Measurements from ENCODE around the gene ZNF497. TPM values are rescaled to one million over a fixed set of nuclear protein-coding genes. Genes with fewer than 3 reads are reported as not detected.

ZNF497 gene
- total and polyA plus RNA-seq, 9 of the 15 experiments (the other 6 are each of a cell fraction or from before 2014, with no cell fraction given), result 0.06 to 0.98 (median 0.44) TPM; not detected in 1

DNA sequence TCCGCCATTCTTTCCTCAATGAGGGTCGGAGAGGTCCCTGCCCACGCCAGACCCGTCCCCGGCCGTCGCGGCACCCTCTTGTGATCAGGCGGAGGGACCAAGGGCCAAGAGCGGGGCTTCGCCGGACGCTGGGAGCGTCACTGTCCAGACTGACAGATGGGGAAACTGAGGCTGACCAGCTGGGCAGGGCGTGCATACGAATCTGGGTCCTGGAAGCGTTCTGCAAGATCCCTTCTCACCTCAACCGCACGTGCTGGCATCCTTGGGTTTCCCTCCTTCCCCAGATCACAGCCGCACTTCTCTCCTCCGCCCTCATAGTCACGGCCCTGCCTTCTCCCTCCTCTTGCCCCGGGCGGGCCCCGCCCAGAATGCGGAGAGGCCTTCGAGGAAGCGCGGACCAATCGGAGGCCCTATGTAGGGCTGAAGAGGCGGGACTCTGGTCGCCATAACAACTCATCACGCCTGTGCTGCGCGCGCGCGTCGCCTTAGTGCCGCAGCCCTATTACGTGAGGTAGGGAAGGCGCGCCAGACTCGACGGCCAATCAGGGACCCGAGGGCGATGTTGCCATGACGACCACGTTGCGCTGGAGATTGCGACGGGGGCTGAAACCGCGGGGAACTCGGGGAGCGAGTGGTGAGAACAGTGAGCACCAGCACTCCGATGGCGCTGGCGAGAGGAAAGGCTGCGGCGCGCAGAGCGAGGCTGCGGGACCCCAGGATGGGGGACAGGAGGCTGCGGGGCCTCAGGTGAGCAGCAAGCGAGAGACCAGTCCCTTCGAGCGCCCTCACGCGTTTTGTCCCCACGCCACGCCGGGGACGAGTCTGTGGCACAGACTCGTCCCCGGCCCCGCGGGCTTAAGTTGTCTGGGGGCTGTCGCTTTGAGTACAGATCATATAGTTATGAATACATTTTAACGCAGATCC, 38.6 kb upstream of the ZNF497 start (continued):
- TF ChIP-seq, protein P1, sequence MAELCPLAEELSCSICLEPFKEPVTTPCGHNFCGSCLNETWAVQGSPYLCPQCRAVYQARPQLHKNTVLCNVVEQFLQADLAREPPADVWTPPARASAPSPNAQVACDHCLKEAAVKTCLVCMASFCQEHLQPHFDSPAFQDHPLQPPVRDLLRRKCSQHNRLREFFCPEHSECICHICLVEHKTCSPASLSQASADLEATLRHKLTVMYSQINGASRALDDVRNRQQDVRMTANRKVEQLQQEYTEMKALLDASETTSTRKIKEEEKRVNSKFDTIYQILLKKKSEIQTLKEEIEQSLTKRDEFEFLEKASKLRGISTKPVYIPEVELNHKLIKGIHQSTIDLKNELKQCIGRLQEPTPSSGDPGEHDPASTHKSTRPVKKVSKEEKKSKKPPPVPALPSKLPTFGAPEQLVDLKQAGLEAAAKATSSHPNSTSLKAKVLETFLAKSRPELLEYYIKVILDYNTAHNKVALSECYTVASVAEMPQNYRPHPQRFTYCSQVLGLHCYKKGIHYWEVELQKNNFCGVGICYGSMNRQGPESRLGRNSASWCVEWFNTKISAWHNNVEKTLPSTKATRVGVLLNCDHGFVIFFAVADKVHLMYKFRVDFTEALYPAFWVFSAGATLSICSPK (IDR thresholded peaks at IDR 0.05; ENCODE audit: borderline replicate concordance), result no peak
- no peak for TF ChIP-seq CBX5 (IDR thresholded peaks at IDR 0.05; ENCODE audit: borderline replicate concordance, low read depth)
- no peak for TF ChIP-seq NFIX (CRISPR knock-in tag; IDR thresholded peaks at IDR 0.05; ENCODE audit: low read depth)
- peak; percentile 93 for TF ChIP-seq TBP (optimal IDR thresholded peaks at IDR 0.05; ENCODE audit: low read depth, low read length)
- TF ChIP-seq ZNF274 (IDR thresholded peaks at IDR 0.05; ENCODE audit: borderline replicate concordance, low read depth, low read length), result no peak
- TF ChIP-seq, protein P2, sequence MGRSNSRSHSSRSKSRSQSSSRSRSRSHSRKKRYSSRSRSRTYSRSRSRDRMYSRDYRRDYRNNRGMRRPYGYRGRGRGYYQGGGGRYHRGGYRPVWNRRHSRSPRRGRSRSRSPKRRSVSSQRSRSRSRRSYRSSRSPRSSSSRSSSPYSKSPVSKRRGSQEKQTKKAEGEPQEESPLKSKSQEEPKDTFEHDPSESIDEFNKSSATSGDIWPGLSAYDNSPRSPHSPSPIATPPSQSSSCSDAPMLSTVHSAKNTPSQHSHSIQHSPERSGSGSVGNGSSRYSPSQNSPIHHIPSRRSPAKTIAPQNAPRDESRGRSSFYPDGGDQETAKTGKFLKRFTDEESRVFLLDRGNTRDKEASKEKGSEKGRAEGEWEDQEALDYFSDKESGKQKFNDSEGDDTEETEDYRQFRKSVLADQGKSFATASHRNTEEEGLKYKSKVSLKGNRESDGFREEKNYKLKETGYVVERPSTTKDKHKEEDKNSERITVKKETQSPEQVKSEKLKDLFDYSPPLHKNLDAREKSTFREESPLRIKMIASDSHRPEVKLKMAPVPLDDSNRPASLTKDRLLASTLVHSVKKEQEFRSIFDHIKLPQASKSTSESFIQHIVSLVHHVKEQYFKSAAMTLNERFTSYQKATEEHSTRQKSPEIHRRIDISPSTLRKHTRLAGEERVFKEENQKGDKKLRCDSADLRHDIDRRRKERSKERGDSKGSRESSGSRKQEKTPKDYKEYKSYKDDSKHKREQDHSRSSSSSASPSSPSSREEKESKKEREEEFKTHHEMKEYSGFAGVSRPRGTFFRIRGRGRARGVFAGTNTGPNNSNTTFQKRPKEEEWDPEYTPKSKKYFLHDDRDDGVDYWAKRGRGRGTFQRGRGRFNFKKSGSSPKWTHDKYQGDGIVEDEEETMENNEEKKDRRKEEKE (IDR thresholded peaks at IDR 0.05; ENCODE audit: borderline replicate concordance in 1 of 2, control insufficient read depth in 1 of 2, low read depth in 2 of 2, low read length in 1 of 2), result no peak
- peak; percentile 77 for TF ChIP-seq CEBPG (CRISPR knock-in tag; IDR thresholded peaks at IDR 0.05)
- no peak for TF ChIP-seq CEBPG (tag; conservative IDR thresholded peaks at IDR 0.05 in 1 of 2, IDR thresholded peaks at IDR 0.05 in 1 of 2)
- peak; percentile 34; the same call in 1 of the 2 replicates for TF ChIP-seq ELF4 (CRISPR knock-in tag; IDR thresholded peaks at IDR 0.05)
- no peak for TF ChIP-seq MAFK (IDR thresholded peaks at IDR 0.05; ENCODE audit: low read length)
- no peak for TF ChIP-seq ZNF133 (CRISPR knock-in tag; IDR thresholded peaks at IDR 0.05)
- no peak for TF ChIP-seq CBFA2T3 (IDR thresholded peaks at IDR 0.05)
- TF ChIP-seq MEF2A (IDR thresholded peaks at IDR 0.05; ENCODE audit: control insufficient read depth, low read depth, low read length), result no peak
- TF ChIP-seq DIDO1 (tag; IDR thresholded peaks at IDR 0.05; ENCODE audit: low read depth), result no peak
- TF ChIP-seq KLF1 (tag; IDR thresholded peaks at IDR 0.05), result no peak
- TF ChIP-seq, protein P3, sequence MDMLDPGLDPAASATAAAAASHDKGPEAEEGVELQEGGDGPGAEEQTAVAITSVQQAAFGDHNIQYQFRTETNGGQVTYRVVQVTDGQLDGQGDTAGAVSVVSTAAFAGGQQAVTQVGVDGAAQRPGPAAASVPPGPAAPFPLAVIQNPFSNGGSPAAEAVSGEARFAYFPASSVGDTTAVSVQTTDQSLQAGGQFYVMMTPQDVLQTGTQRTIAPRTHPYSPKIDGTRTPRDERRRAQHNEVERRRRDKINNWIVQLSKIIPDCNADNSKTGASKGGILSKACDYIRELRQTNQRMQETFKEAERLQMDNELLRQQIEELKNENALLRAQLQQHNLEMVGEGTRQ (CRISPR knock-in tag; IDR thresholded peaks at IDR 0.05), result no peak
- no peak for TF ChIP-seq ZNF3 (CRISPR knock-in tag; IDR thresholded peaks at IDR 0.05)
- peak; percentile 98 for TF ChIP-seq POLR2G (IDR thresholded peaks at IDR 0.05; ENCODE audit: low read depth, low read length)
- no peak for TF ChIP-seq ESRRB (CRISPR knock-in tag; IDR thresholded peaks at IDR 0.05; ENCODE audit: borderline replicate concordance)
- no peak for TF ChIP-seq XRCC3 (IDR thresholded peaks at IDR 0.05)
- peak; percentile 92 for TF ChIP-seq TAF1 (IDR thresholded peaks at IDR 0.05; ENCODE audit: control insufficient read depth, extremely low read depth, insufficient read depth, low read length, severe bottlenecking)
- TF ChIP-seq DPF2 (IDR thresholded peaks at IDR 0.05), result 0 out of 2 replicates have a peak, but pooled peaks have one; percentile 12
- TF ChIP-seq HDAC1 (IDR thresholded peaks at IDR 0.05), result peak in 1 of 2 experiments; percentile 77; a peak in 2 of 4 replicates
- no peak for TF ChIP-seq NFATC3 (IDR thresholded peaks at IDR 0.05)

Data from K562 (cell line).